ENCODE data around the gene NMNAT3. TPM values are rescaled to one million over a fixed set of nuclear protein-coding genes. Genes with fewer than 3 reads are reported as not detected.

The NMNAT3 gene
- total and polyA plus RNA-seq, 8 donors: 3.6 to 24.9 (median 7.0) TPM

DNA sequence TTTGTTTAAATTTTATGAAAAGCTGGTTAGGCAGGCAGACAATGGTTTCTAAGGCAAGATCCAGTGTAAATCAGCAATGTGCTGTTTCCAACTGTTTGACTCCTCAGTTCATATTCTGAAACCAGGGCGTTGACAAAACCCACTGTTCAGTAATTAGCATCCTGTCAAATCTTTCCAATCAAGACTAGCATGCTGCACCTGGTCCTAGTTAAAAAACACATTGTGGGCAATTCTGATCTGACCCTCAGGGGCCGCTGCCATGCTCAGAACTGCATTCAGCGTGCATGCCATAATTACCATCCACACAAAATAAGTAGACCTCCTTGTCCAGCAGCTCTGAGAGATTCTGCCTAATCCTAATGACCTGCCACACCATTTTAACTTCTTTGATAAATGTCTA lies 117.4 kb downstream of the NMNAT3 start:
- Histone ChIP-seq H3K27ac (no peak overlapping the region), H3K4me1 (peaks cover 0 to 3% (median 0%) of the 10 kb centered on the region in 4 donors), H3K36me3 (peaks cover 0 to 18% (median 7%) of the 10 kb centered on the region in 4 donors), H3K4me3 (no peak overlapping the region), H3K9me3 (no peaks in the 10 kb centered on the region), H3K27me3 (no peaks in the 10 kb centered on the region)
- DNase-seq: no peak
- TF ChIP-seq POLR2A (IDR thresholded peaks at IDR 0.05) (no peak), POLR2AphosphoS5 (IDR thresholded peaks at IDR 0.05) (no peak), EP300 (IDR thresholded peaks at IDR 0.05) (no peak)
- TF ChIP-seq, protein P1, sequence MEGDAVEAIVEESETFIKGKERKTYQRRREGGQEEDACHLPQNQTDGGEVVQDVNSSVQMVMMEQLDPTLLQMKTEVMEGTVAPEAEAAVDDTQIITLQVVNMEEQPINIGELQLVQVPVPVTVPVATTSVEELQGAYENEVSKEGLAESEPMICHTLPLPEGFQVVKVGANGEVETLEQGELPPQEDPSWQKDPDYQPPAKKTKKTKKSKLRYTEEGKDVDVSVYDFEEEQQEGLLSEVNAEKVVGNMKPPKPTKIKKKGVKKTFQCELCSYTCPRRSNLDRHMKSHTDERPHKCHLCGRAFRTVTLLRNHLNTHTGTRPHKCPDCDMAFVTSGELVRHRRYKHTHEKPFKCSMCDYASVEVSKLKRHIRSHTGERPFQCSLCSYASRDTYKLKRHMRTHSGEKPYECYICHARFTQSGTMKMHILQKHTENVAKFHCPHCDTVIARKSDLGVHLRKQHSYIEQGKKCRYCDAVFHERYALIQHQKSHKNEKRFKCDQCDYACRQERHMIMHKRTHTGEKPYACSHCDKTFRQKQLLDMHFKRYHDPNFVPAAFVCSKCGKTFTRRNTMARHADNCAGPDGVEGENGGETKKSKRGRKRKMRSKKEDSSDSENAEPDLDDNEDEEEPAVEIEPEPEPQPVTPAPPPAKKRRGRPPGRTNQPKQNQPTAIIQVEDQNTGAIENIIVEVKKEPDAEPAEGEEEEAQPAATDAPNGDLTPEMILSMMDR (IDR thresholded peaks at IDR 0.05): no peak
- 87 to 93% (median 90%) methylated on average over 3 of the region's 3 CpGs for WGBS, 5 donors
- intact Hi-C loops (cut with DNase I; ENCODE audit: low total_unique reads): loop anchor here (10.0 kb wide), 1 partner anchor 136 kb away; no protein-coding TSS in a partner anchor

DNA sequence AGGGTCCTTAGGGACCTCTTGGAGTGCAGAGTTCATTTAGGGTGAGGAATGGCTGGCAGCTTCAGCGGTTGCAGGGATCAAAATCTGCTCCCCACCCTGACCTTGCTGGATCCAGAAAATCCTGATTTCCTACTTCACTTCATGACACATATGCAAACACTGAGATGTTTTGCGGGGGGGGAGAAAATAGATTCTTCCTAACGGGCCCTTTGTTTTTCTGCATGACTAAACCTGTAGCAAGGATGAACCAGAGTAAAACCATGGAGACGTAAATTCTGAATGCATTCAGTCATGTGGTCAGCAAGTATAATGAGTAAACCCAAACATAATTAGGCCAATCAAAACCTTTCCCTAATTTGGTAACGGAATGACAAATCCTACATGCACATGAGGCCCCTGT lies 118.2 kb downstream of the NMNAT3 start:
- peak in 1 of 2 donors; percentile 27 for DNase-seq
- intact Hi-C loops (cut with DNase I; ENCODE audit: low total_unique reads): no loop called here
- Histone ChIP-seq H3K4me3 (no peak overlapping the region), H3K27me3 (no peaks in the 10 kb centered on the region), H3K9me3 (no peaks in the 10 kb centered on the region), H3K27ac (no peak overlapping the region), H3K4me1 (peaks cover 0 to 3% (median 0%) of the 10 kb centered on the region in 4 donors), H3K36me3 (peaks cover 0 to 18% (median 7%) of the 10 kb centered on the region in 4 donors)
- no peak for TF ChIP-seq POLR2A (IDR thresholded peaks at IDR 0.05)
- no peak for TF ChIP-seq POLR2AphosphoS5 (IDR thresholded peaks at IDR 0.05)
- TF ChIP-seq, protein P1 (IDR thresholded peaks at IDR 0.05): no peak
- no peak for TF ChIP-seq EP300 (IDR thresholded peaks at IDR 0.05)
- 55 to 66% (median 60%) methylated on average over 5 of the region's 5 CpGs for WGBS, 5 donors

- TF ChIP-seq, protein P1 (IDR thresholded peaks at IDR 0.05): no peak
- TF ChIP-seq POLR2AphosphoS5 (IDR thresholded peaks at IDR 0.05) (no peak), POLR2A (IDR thresholded peaks at IDR 0.05) (no peak)
- Histone ChIP-seq H3K36me3 (peaks cover 0 to 18% (median 7%) of the 10 kb centered on the region in 4 donors), H3K27me3 (no peaks in the 10 kb centered on the region), H3K4me1 (peaks cover 0 to 3% (median 0%) of the 10 kb centered on the region in 4 donors), H3K27ac (no peak overlapping the region), H3K4me3 (no peak overlapping the region), H3K9me3 (no peaks in the 10 kb centered on the region)
- DNase-seq: no peak
- 26 to 45% (median 31%) methylated on average over 2 of the region's 2 CpGs for WGBS, 5 donors
- intact Hi-C loops (cut with DNase I; ENCODE audit: low total_unique reads): no loop called here
These were observed 119.2 kb downstream of the NMNAT3 start for GRCh38 chr3:139558351-139559266.

- peaks cover 0 to 3% (median 0%) of the 10 kb centered on the region in 4 donors for H3K4me1 ChIP-seq
- H3K27me3 ChIP-seq: no peaks in the 10 kb centered on the region
- intact Hi-C loops (cut with DNase I; ENCODE audit: low total_unique reads): no loop called here
- no peak overlapping the region for H3K27ac ChIP-seq
- 75 to 92% (median 80%) methylated on average over 2 to 3 of the region's 3 CpGs for WGBS, 5 donors
- H3K4me3 ChIP-seq: no peak overlapping the region
- DNase-seq: no peak
- TF ChIP-seq POLR2AphosphoS5 (IDR thresholded peaks at IDR 0.05) (no peak), EP300 (IDR thresholded peaks at IDR 0.05) (no peak), POLR2A (IDR thresholded peaks at IDR 0.05) (no peak)
- TF ChIP-seq, protein P1 (IDR thresholded peaks at IDR 0.05): no peak
- no peaks in the 10 kb centered on the region for H3K9me3 ChIP-seq
- peaks cover 0 to 18% (median 7%) of the 10 kb centered on the region in 4 donors for H3K36me3 ChIP-seq
These were observed 120.7 kb downstream of the NMNAT3 start for GRCh38 chr3:139557041-139557440.

Data from stomach (tissue), 9 donors.